Small intestine (tissue), 7 donors: ENCODE data around the gene DNAJC7. TPM values are rescaled to one million over a fixed set of nuclear protein-coding genes. Genes with fewer than 3 reads are reported as not detected.
A peak's percentile ranks its signal among the peaks of the same experiment; 100 is the strongest.
"Not testable (repeated sequence)": the region's sequence is repeated elsewhere in the genome, so short reads cannot be mapped to it uniquely, and the experiment has no call there.

ENCODE experiments used
- DNase-seq, 2 donors: peaks; one replicate each; pipeline versions ENCODE4 v3.0.0 to v3.0.0-alpha.2; 2013
- FAIRE-seq: peaks from 2 replicates; lab custom pipeline; 2012; peaks lifted over from hg19 to GRCh38; lab: Jason Lieb, UNC
- H3K27ac ChIP-seq, 3 donors: one replicate each; pipeline ENCODE4 v1.5.1; 2013; ENCODE audit warnings: low read length in 2 of 3, mild to moderate bottlenecking in 2 of 3, control low read depth in 1 of 3, inconsistent platforms in 1 of 3, low read depth in 1 of 3, moderate library complexity in 1 of 3
- H3K27me3 ChIP-seq, 3 donors: one replicate each; pipeline ENCODE4 v1.6.1; 2013; ENCODE audit warnings: low read length in 3 of 3, inconsistent platforms in 1 of 3; ENCODE audit not compliant: control insufficient read depth in 3 of 3, insufficient read depth in 3 of 3
- H3K36me3 ChIP-seq, 3 donors: one replicate each; pipeline ENCODE4 v1.6.1; 2013; ENCODE audit warnings: low read length in 3 of 3, inconsistent platforms in 1 of 3, low read depth in 1 of 3, mild to moderate bottlenecking in 1 of 3, moderate library complexity in 1 of 3; ENCODE audit not compliant: control insufficient read depth in 3 of 3, insufficient read depth in 2 of 3
- H3K4me1 ChIP-seq, 3 donors: one replicate each; pipeline ENCODE4 v1.6.1; 2013; ENCODE audit warnings: low read length in 2 of 3, inconsistent platforms in 1 of 3, low read depth in 1 of 3, mild to moderate bottlenecking in 1 of 3, moderate library complexity in 1 of 3; ENCODE audit not compliant: control insufficient read depth in 3 of 3, insufficient read depth in 2 of 3
- H3K4me3 ChIP-seq, 3 donors: one replicate each; pipeline ENCODE4 v1.5.1; 2013; ENCODE audit warnings: low read length in 3 of 3, control low read depth in 1 of 3, inconsistent platforms in 1 of 3, low read depth in 1 of 3, mild to moderate bottlenecking in 1 of 3, moderate library complexity in 1 of 3
- H3K9me3 ChIP-seq, 2 donors: one replicate each; pipeline ENCODE4 v1.6.1; 2013; ENCODE audit warnings: low read depth in 1 of 2, low read length in 1 of 2; ENCODE audit not compliant: control insufficient read depth in 2 of 2, insufficient read depth in 1 of 2
- WGBS, 3 donors: extraction: QIAGEN DNeasy Blood & Tissue Kit; methylation state at CpG; one replicate each; pipeline ENCODE4 v1.1.7; 2013; 5-methylcytosine and 5-hydroxymethylcytosine counted together
- polyA plus RNA-seq, 4 donors: library from polyadenylated mRNA; stranded (reverse) in 3 of 4; unstranded in 1 of 4; fragments of 200-250 nt in 3 of 4; fragments of 120-200 nt in 1 of 4; gene quantifications; one replicate each; pipeline versions ENCODE4 v1.2.1 to v1.2.3, GENCODE V29; 2013
- donor health status: healthy with polysubstance abuse.
- donor health status: control.
- donor health status: control.
- donor health status: Bipolar disorder and iron deficiency.
- donor health status: healthy.

DNAJC7 gene
- polyA plus RNA-seq, 4 donors, result 70.0 to 91.2 (median 74.7) TPM

DNA sequence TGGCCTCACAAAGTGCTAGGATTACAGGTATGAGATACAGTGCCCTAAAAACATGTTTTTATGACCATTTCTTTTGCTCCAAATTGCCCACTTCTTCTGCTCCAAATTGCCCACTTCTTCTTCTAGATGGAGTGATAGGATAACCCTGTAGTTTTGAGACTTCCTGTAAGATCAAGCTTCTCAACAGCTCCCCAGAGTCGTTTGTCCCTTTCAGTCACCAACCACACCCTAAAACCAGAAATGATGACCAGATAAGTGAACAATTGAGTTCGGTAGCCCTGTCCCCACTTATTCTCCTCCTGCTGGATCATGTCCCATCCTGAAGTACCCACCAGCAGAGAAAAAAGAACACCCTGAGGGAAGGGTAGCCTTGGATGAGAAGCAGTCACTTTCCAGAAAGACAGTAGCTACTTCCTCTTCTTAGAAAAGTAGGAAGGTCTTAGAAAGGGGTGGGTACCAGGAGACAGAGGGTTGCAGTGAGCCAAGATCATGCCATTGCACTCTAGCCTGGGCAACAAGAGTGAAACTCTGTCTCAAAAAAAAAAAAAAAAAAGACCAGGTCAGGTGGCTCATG lies 84.3 kb downstream of the DNAJC7 start:
- H3K4me3 ChIP-seq, result no peak overlapping the region
- FAIRE-seq (no peak), DNase-seq (no peak)
- H3K27me3 ChIP-seq, result no peaks in the 10 kb centered on the region
- WGBS, 3 donors, result 10 to 22% (median 12%) methylated on average over 2 of the region's 2 CpGs
- no peak overlapping the region for H3K27ac ChIP-seq
- no peaks in the 10 kb centered on the region for H3K9me3 ChIP-seq
- peaks cover 0 to 9% (median 2%) of the 10 kb centered on the region in 3 donors for H3K4me1 ChIP-seq
- H3K36me3 ChIP-seq, result peaks cover 0 to 6% (median 0%) of the 10 kb centered on the region in 3 donors

DNA sequence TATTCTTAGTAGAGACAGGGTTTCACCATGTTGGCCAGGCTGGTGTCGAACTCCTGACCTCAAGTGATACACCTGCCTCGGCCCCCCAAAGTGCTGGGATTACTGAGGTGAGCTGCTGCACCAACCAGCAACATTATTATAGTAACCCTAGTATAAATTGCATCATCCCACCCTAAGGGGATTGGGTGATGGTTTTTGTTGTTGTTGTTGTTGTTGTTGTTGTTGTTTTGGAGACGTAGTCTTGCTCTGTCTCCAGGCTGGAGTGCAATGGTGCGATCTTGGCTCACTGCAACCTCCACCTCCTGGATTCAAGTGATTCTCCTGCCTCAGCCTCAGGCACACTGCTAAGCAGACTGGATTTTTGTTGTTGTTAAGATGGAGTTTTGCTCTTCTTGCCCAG lies 85.5 kb downstream of the DNAJC7 start:
- H3K36me3 ChIP-seq, FAIRE-seq, DNase-seq, H3K27me3 ChIP-seq, H3K27ac ChIP-seq, H3K4me1 ChIP-seq, H3K9me3 ChIP-seq, H3K4me3 ChIP-seq: not testable (repeated sequence)
- 80 to 89% (median 88%) methylated on average over 4 of the region's 4 CpGs for WGBS, 3 donors

- WGBS, 3 donors, result 43 to 60% (median 52%) methylated on average over 15 to 18 of the region's 18 CpGs
- not testable (repeated sequence) for H3K36me3 ChIP-seq, DNase-seq, FAIRE-seq, H3K9me3 ChIP-seq, H3K27me3 ChIP-seq, H3K4me1 ChIP-seq
- Histone ChIP-seq H3K27ac (peak overlapping the region in 2 of 3 donors; percentile 91 to 95), H3K4me3 (peak overlapping the region in 2 of 3 donors; percentile 37 to 76)
Observed at GRCh38 chr17:41930833-41931156, 86.4 kb downstream of the DNAJC7 start.

DNA sequence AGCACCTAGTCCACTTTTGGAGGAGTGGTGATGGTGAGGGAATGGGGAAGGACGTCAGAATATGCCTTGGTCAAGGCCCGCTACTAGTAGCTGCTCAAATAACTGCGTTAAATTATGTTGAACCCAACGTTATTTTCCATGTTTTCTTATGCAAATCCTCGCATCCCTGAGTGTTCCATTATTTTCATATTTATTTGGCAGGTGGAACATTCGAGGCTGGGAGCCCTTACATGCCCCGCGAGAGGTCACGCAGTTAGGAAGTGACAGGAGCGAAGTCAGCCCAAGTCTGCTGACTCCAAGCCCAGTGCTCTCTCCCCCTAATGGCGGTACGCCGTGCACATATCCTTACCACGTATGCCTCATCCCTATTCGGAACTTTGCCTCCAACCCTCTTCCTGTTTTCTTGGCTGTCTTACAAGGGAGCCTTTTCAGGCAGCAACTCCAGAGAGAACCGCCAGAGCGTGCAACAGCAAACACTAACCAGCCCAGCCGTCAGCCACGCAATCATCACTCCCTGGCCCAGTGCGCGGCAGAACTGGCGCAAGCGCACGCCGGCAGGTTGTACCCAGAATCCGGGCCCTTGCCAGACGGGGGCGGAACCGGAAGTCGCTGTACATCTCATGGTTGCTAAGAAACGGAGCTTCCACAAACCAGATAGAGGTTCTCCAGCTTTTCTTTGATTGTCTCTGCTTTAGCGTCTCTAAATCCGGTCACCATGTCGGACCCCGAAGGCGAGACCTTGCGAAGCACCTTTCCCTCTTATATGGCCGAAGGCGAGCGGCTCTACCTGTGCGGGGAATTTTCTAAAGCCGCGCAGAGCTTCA lies 87.0 kb downstream of the DNAJC7 start, which contains the start of gene ODAD4:
Gene ODAD4, plus strand, starts transcription at position 609 of the 824 bp plus-strand sequence. Its CDS starts 107 bp downstream, at position 716.
- no peaks in the 10 kb centered on the region for H3K36me3 ChIP-seq
- peak within 1 kb of the TSS; percentile 9 to 76 (median 37) for H3K4me3 ChIP-seq
- H3K27ac ChIP-seq, result peak within 1 kb of the TSS; percentile 66 to 95 (median 91)
- FAIRE-seq (no peak), DNase-seq (peak; percentile 97)
- no peaks in the 10 kb centered on the region for H3K27me3 ChIP-seq
- H3K9me3 ChIP-seq, result no peaks in the 10 kb centered on the region
- peaks cover 0 to 9% (median 2%) of the 10 kb centered on the region in 3 donors for H3K4me1 ChIP-seq
- WGBS, 3 donors, result 0 to 2% (median 1%) methylated on average over 43 of the region's 43 CpGs

- peaks cover 0 to 9% (median 2%) of the 10 kb centered on the region in 3 donors for H3K4me1 ChIP-seq
- H3K4me3 ChIP-seq, result no peak overlapping the region
- FAIRE-seq (no peak), DNase-seq (no peak)
- WGBS, 3 donors, result 63 to 73% (median 66%) methylated on average over 6 of the region's 6 CpGs
- H3K9me3 ChIP-seq, result no peaks in the 10 kb centered on the region
- H3K27me3 ChIP-seq, result no peaks in the 10 kb centered on the region
- H3K36me3 ChIP-seq, result no peaks in the 10 kb centered on the region
- H3K27ac ChIP-seq, result no peak overlapping the region
Observed at GRCh38 chr17:41928693-41929251, 88.5 kb downstream of the DNAJC7 start.

Other genes starting within 250 kb of the DNAJC7 start
- 100 to 1,000 TPM; 122 to 316 (median 270) TPM for gene JUP, start 230.7 kb downstream of the DNAJC7 start, polyA plus RNA-seq
- gene P3H4, start 205.5 kb downstream of the DNAJC7 start, polyA plus RNA-seq, result 10 to 100 TPM in 2 of 4 donors, 1 to 10 TPM in 2; 6.5 to 19.1 (median 11.2) TPM
- 10 to 100 TPM in 2 of 4 donors, 1 to 10 TPM in 1, under 1 TPM in 1; 0.67 to 39.7 (median 8.7) TPM for gene FKBP10, start 204.4 kb downstream of the DNAJC7 start, polyA plus RNA-seq
- 10 to 100 TPM; 10.5 to 36.0 (median 27.9) TPM for gene NT5C3B, start 181.2 kb downstream of the DNAJC7 start, polyA plus RNA-seq
- gene KLHL10, start 179.6 kb downstream of the DNAJC7 start, polyA plus RNA-seq, result under 1 TPM in 1 of 4 donors, not detected in 3; 0.15 TPM
- 1 to 10 TPM in 2 of 4 donors, not detected in 2; 1.7 to 5.1 TPM for gene KLHL11, start 152.0 kb downstream of the DNAJC7 start, polyA plus RNA-seq
- gene ACLY, start 98.5 kb downstream of the DNAJC7 start, polyA plus RNA-seq, result 10 to 100 TPM; 44.0 to 84.9 (median 54.4) TPM
- under 1 TPM in 2 of 4 donors, not detected in 2; 0.28 to 0.50 TPM for gene ODAD4, start 86.8 kb downstream of the DNAJC7 start, polyA plus RNA-seq
- gene CNP, start 50.6 kb downstream of the DNAJC7 start, polyA plus RNA-seq, result 10 to 100 TPM; 13.2 to 38.9 (median 28.4) TPM
- gene NKIRAS2, start 2.7 kb upstream of the DNAJC7 start, polyA plus RNA-seq, result 10 to 100 TPM; 21.1 to 38.8 (median 26.1) TPM
- gene C17orf113, start 33.2 kb upstream of the DNAJC7 start, polyA plus RNA-seq, result 1 to 10 TPM in 1 of 4 donors, under 1 TPM in 3; 0.22 to 3.4 (median 0.52) TPM
- 1 to 10 TPM in 1 of 4 donors, under 1 TPM in 1, not detected in 2; 0.31 to 2.3 TPM for gene ZNF385C, start 81.0 kb upstream of the DNAJC7 start, polyA plus RNA-seq
- 10 to 100 TPM; 11.4 to 33.8 (median 13.7) TPM for gene DHX58, start 95.3 kb upstream of the DNAJC7 start, polyA plus RNA-seq
- 10 to 100 TPM in 3 of 4 donors, 1 to 10 TPM in 1; 8.6 to 40.1 (median 26.2) TPM for gene KAT2A, start 103.9 kb upstream of the DNAJC7 start, polyA plus RNA-seq
- under 1 TPM in 2 of 4 donors, not detected in 2; 0.04 to 0.37 TPM for gene HSPB9, start 105.4 kb upstream of the DNAJC7 start, polyA plus RNA-seq
- 100 to 1,000 TPM; 177 to 211 (median 199) TPM for gene RAB5C, start 137.6 kb upstream of the DNAJC7 start, polyA plus RNA-seq
- gene KCNH4, start 163.7 kb upstream of the DNAJC7 start, polyA plus RNA-seq, result under 1 TPM in 2 of 4 donors, not detected in 2; 0.18 to 0.22 TPM
- gene HCRT, start 168.0 kb upstream of the DNAJC7 start, polyA plus RNA-seq, result not detected
- gene GHDC, start 177.1 kb upstream of the DNAJC7 start, polyA plus RNA-seq, result 10 to 100 TPM; 10.5 to 35.1 (median 20.3) TPM